Measurements from ENCODE around the gene JAKMIP2.

DNA sequence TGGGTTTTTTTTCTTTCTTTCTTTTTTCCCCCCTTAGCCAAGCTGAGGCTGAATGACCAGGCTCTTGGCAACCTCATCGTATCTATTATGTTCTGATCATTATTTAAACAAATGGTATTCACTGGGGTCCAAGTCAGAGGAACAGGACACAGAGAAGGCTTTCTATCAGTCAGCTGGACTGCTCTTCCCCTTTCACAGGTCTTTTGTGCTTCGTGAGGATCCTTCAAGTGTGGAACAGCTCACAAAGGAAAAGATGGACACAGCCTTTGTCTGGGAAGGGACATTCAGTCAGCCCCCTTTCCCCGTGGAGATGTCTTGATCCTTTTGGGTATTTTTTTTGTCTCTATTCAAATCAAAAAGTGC, 218.4 kb downstream of the JAKMIP2 start:
- TF ChIP-seq, protein P1, sequence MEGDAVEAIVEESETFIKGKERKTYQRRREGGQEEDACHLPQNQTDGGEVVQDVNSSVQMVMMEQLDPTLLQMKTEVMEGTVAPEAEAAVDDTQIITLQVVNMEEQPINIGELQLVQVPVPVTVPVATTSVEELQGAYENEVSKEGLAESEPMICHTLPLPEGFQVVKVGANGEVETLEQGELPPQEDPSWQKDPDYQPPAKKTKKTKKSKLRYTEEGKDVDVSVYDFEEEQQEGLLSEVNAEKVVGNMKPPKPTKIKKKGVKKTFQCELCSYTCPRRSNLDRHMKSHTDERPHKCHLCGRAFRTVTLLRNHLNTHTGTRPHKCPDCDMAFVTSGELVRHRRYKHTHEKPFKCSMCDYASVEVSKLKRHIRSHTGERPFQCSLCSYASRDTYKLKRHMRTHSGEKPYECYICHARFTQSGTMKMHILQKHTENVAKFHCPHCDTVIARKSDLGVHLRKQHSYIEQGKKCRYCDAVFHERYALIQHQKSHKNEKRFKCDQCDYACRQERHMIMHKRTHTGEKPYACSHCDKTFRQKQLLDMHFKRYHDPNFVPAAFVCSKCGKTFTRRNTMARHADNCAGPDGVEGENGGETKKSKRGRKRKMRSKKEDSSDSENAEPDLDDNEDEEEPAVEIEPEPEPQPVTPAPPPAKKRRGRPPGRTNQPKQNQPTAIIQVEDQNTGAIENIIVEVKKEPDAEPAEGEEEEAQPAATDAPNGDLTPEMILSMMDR (IDR thresholded peaks at IDR 0.05; ENCODE audit: insufficient read depth, low read length, poor library complexity, severe bottlenecking), result no peak
- no peak for TF ChIP-seq EZH2phosphoT487 (conservative IDR thresholded peaks at IDR 0.05; ENCODE audit: low read length)

All from SU-DHL-6 (cell line).